ENCODE results near the gene TARBP2.

Gene TARBP2

DNA sequence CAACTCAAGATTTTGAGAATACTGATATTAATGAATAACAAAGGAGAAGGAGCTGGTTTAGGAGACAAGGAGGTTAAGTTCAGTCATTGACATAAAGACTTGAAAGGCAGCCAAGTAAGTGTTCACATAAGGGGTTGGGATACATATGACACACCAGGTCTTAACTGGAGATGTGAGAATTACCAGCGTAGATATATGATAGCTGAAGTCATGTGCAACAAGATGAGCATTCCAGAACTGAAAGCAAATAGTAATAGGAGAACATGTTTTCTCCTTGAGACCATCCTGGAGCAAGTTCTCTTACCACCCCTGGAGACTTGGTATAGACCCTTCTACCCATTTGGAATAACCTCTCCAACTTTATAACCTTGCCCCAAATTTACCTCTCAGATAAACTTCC is 49.5 kb downstream of the TARBP2 start:
- no peak overlapping the region for H3K4me3 ChIP-seq (ENCODE audit: control insufficient read depth, low read depth, low read length)
- no peak for DNase-seq (ENCODE audit: low read depth)
- TF ChIP-seq, protein P1, sequence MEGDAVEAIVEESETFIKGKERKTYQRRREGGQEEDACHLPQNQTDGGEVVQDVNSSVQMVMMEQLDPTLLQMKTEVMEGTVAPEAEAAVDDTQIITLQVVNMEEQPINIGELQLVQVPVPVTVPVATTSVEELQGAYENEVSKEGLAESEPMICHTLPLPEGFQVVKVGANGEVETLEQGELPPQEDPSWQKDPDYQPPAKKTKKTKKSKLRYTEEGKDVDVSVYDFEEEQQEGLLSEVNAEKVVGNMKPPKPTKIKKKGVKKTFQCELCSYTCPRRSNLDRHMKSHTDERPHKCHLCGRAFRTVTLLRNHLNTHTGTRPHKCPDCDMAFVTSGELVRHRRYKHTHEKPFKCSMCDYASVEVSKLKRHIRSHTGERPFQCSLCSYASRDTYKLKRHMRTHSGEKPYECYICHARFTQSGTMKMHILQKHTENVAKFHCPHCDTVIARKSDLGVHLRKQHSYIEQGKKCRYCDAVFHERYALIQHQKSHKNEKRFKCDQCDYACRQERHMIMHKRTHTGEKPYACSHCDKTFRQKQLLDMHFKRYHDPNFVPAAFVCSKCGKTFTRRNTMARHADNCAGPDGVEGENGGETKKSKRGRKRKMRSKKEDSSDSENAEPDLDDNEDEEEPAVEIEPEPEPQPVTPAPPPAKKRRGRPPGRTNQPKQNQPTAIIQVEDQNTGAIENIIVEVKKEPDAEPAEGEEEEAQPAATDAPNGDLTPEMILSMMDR (IDR thresholded peaks at IDR 0.05; ENCODE audit: control insufficient read depth, insufficient read depth, low read depth, low read length, missing control alignments), result no peak

DNA sequence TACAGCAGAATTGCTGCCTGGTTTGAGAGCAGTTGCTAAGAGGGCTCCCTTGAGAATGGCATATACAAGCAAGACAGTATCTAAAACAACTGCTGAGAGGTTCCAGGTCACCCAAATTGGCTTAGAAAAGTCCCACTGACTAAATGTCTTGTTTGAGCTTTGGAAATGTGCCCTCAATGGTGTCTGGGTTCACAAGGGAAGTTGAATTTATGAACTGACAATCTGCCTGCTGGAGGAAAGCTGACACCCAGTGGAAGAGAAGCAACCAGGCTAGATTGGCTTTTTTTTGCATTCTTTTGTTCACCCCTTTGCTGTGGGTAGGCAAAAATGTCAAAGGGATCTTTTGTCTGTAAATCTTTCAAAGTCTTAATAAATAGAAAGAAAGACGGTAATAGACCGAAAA is 50.8 kb downstream of the TARBP2 start:
- TF ChIP-seq, protein P1 (IDR thresholded peaks at IDR 0.05; ENCODE audit: control insufficient read depth, insufficient read depth, low read depth, low read length, missing control alignments), result no peak

DNA sequence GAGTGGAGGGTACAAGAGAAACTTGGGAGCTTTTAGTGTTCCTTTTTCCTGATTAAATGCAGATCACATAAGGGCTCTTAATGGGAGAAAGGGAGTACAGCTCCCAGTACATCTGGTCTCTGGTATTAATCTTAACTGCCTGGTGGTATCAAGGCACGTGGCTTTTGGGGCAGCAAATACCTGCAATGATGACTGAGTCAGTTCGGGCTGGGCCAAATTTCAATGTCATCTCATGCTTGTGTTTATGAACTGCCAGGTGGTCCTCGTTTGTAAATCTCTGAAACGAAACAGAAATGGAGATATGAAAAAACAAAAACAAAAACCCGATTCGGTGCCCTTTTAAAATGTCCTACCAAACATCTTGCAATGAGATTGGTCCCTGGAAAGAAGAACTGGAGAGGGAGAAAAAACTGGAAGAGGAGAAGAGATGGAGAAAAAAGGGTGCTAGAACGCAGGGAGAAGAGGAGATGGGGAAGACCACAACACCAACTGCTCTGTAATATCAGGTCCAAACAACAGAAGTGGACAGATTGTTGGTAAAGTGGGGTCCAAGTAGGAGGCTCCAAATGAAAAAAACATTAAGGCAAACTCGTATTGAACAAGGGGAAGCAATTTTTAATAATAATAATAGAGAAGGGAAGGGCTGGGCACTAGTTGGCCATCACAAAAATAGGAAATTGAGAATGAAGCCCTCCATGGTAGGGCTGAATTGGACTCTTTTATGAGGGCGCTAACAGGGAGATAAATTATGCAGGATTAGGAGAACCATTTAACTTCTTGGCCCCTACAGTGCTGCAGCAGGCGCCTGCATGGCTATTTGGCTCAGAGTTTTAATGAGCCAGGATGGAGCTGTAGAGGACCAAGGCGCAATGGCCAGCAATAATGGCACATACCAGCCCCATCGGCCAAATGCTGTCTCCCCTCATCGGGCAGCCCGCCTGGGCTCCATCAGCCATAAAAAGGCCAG is 51.6 kb downstream of the TARBP2 start:
- no peak for DNase-seq (ENCODE audit: low read depth)
- TF ChIP-seq, protein P1 (IDR thresholded peaks at IDR 0.05; ENCODE audit: control insufficient read depth, insufficient read depth, low read depth, low read length, missing control alignments), result no peak
- no peak overlapping the region for H3K4me3 ChIP-seq (ENCODE audit: control insufficient read depth, low read depth, low read length)

More for the DNA sequence above, 50.8 kb downstream of the TARBP2 start:
- DNase-seq (ENCODE audit: low read depth), result no peak
- no peak overlapping the region for H3K4me3 ChIP-seq (ENCODE audit: control insufficient read depth, low read depth, low read length)
